Measurements from ENCODE around the gene SPOCK1. TPM values are rescaled to one million over a fixed set of nuclear protein-coding genes. Genes with fewer than 3 reads are reported as not detected.

SPOCK1 gene
- total RNA-seq, 1 donor from 2014 or later = 81.2 TPM

- Histone ChIP-seq H3K4me3 (no peak overlapping the region), H3K27me3 (no peaks in the 10 kb centered on the region), H3K36me3 (no peaks in the 10 kb centered on the region), H3K9me3 (no peaks in the 10 kb centered on the region), H3K4me1 (peaks cover 0 to 4% of the 10 kb centered on the region in 2 donors), H3K27ac (no peak overlapping the region)
- no peak for TF ChIP-seq CTCF (IDR thresholded peaks at IDR 0.05)
- intact Hi-C loops (cut with DNase I) = loop anchor here (10.0 kb wide), 1 partner anchor 412 kb away; no protein-coding TSS in a partner anchor
- no peak for DNase-seq (ENCODE audit: low spot score in 2 of 2)
Measured at GRCh38 chr5:137216976-137217598, 282.0 kb downstream of the SPOCK1 start.

- H3K4me1 ChIP-seq = peaks cover 0 to 4% of the 10 kb centered on the region in 2 donors
- no peak for DNase-seq (ENCODE audit: low spot score in 2 of 2)
- H3K4me3 ChIP-seq = no peak overlapping the region
- no peaks in the 10 kb centered on the region for H3K36me3 ChIP-seq
- intact Hi-C loops (cut with DNase I) = loop anchor here (10.0 kb wide), 1 partner anchor 411 kb away; no protein-coding TSS in a partner anchor
- TF ChIP-seq CTCF (IDR thresholded peaks at IDR 0.05) = no peak
- no peak overlapping the region for H3K27ac ChIP-seq
- no peaks in the 10 kb centered on the region for H3K9me3 ChIP-seq
- no peaks in the 10 kb centered on the region for H3K27me3 ChIP-seq
Measured at GRCh38 chr5:137215780-137216179, 283.3 kb downstream of the SPOCK1 start.

GRCh38 chr5:137215261-137215660 is 283.9 kb downstream of the SPOCK1 start:
- no peak overlapping the region for H3K27ac ChIP-seq
- peaks cover 0 to 4% of the 10 kb centered on the region in 2 donors for H3K4me1 ChIP-seq
- H3K27me3 ChIP-seq = no peaks in the 10 kb centered on the region
- H3K36me3 ChIP-seq = no peaks in the 10 kb centered on the region
- H3K4me3 ChIP-seq = no peak overlapping the region
- intact Hi-C loops (cut with DNase I) = loop anchor here (10.0 kb wide), 1 partner anchor 410 kb away; no protein-coding TSS in a partner anchor
- TF ChIP-seq CTCF (IDR thresholded peaks at IDR 0.05) = no peak
- DNase-seq (ENCODE audit: low spot score in 2 of 2) = no peak
- H3K9me3 ChIP-seq = no peaks in the 10 kb centered on the region

- H3K27me3 ChIP-seq = no peaks in the 10 kb centered on the region
- peaks cover 0 to 4% of the 10 kb centered on the region in 2 donors for H3K4me1 ChIP-seq
- intact Hi-C loops (cut with DNase I) = loop anchor here (10.0 kb wide), 1 partner anchor 410 kb away; no protein-coding TSS in a partner anchor
Measured at GRCh38 chr5:137214446-137215189, 284.5 kb downstream of the SPOCK1 start.

GRCh38 chr5:137212471-137212870 is 286.7 kb downstream of the SPOCK1 start:
- no peaks in the 10 kb centered on the region for H3K4me1 ChIP-seq
- DNase-seq (ENCODE audit: low spot score in 2 of 2) = no peak
- H3K36me3 ChIP-seq = no peaks in the 10 kb centered on the region
- H3K9me3 ChIP-seq = no peaks in the 10 kb centered on the region
- H3K4me3 ChIP-seq = no peak overlapping the region
- H3K27me3 ChIP-seq = no peaks in the 10 kb centered on the region
- no peak overlapping the region for H3K27ac ChIP-seq
- no peak for TF ChIP-seq CTCF (IDR thresholded peaks at IDR 0.05)
- intact Hi-C loops (cut with DNase I) = loop anchor here (10.0 kb wide), 1 partner anchor 408 kb away; no protein-coding TSS in a partner anchor

More at GRCh38 chr5:137214446-137215189, 284.5 kb downstream of the SPOCK1 start:
- Histone ChIP-seq H3K27ac (no peak overlapping the region), H3K4me3 (no peak overlapping the region), H3K36me3 (no peaks in the 10 kb centered on the region), H3K9me3 (no peaks in the 10 kb centered on the region)
- DNase-seq (ENCODE audit: low spot score in 2 of 2) = no peak
- no peak for TF ChIP-seq CTCF (IDR thresholded peaks at IDR 0.05)

Data from ascending aorta (tissue), 2 donors.